HK-2 (cell line): ENCODE measurements around the gene NCOA1.
"Not testable (repeated sequence)": the region's sequence is repeated elsewhere in the genome, so short reads cannot be mapped to it uniquely, and the experiment has no call there.

Experiments used
- DNase-seq: peaks from one replicate; pipeline ENCODE4 v3.0.0-alpha.2; 2018; ENCODE audit not compliant: unreplicated experiment

Gene NCOA1

GRCh38 chr2:24576146-24576545, 85.1 kb downstream of the NCOA1 start:
- DNase-seq, result no peak

- DNase-seq, result no peak
These were observed 85.6 kb downstream of the NCOA1 start for GRCh38 chr2:24576617-24577016.

- no peak for DNase-seq
These were observed 86.4 kb downstream of the NCOA1 start for GRCh38 chr2:24577481-24577880.

GRCh38 chr2:24579053-24579803, 88.2 kb downstream of the NCOA1 start:
- no peak for DNase-seq

- no peak for DNase-seq
These were observed 89.5 kb downstream of the NCOA1 start for GRCh38 chr2:24580561-24580960.

GRCh38 chr2:24581971-24582370, 90.9 kb downstream of the NCOA1 start:
- DNase-seq, result not testable (repeated sequence)

- DNase-seq, result no peak
These were observed 95.9 kb downstream of the NCOA1 start for GRCh38 chr2:24586955-24587354.

GRCh38 chr2:24588294-24588693, 97.2 kb downstream of the NCOA1 start:
- DNase-seq, result no peak

GRCh38 chr2:24592441-24593100, 101.5 kb downstream of the NCOA1 start:
- no peak for DNase-seq

GRCh38 chr2:24594283-24594682, 103.2 kb downstream of the NCOA1 start:
- DNase-seq, result no peak

GRCh38 chr2:24597181-24597870, 106.3 kb downstream of the NCOA1 start:
- no peak for DNase-seq

- DNase-seq, result not testable (repeated sequence)
These were observed 109.1 kb downstream of the NCOA1 start for GRCh38 chr2:24600140-24600539.

GRCh38 chr2:24611631-24612030, 120.6 kb downstream of the NCOA1 start:
- no peak for DNase-seq

GRCh38 chr2:24613154-24613814, 122.2 kb downstream of the NCOA1 start:
- DNase-seq, result peak; percentile 12

- no peak for DNase-seq
These were observed 125.6 kb downstream of the NCOA1 start for GRCh38 chr2:24616616-24617015.

GRCh38 chr2:24617424-24617823, 126.4 kb downstream of the NCOA1 start:
- no peak for DNase-seq

- no peak for DNase-seq
These were observed 127.1 kb downstream of the NCOA1 start for GRCh38 chr2:24618144-24618543.

GRCh38 chr2:24618680-24619079, 127.6 kb downstream of the NCOA1 start:
- DNase-seq, result no peak

- no peak for DNase-seq
These were observed 129.9 kb downstream of the NCOA1 start for GRCh38 chr2:24620936-24621335.

GRCh38 chr2:24621779-24622538, 130.9 kb downstream of the NCOA1 start:
- no peak for DNase-seq

- DNase-seq, result no peak
These were observed 132.5 kb downstream of the NCOA1 start for GRCh38 chr2:24623535-24623934.

GRCh38 chr2:24625728-24626127, 134.7 kb downstream of the NCOA1 start:
- DNase-seq, result no peak
